ENCODE results near the gene RRN3. TPM values are rescaled to one million over a fixed set of nuclear protein-coding genes. Genes with fewer than 3 reads are reported as not detected.
"Not testable (repeated sequence)": the region's sequence is repeated elsewhere in the genome, so short reads cannot be mapped to it uniquely, and the experiment has no call there.

Gene RRN3
- total RNA-seq, 4 donors from 2014 or later = 19.5 to 34.1 (median 24.8) TPM

DNA sequence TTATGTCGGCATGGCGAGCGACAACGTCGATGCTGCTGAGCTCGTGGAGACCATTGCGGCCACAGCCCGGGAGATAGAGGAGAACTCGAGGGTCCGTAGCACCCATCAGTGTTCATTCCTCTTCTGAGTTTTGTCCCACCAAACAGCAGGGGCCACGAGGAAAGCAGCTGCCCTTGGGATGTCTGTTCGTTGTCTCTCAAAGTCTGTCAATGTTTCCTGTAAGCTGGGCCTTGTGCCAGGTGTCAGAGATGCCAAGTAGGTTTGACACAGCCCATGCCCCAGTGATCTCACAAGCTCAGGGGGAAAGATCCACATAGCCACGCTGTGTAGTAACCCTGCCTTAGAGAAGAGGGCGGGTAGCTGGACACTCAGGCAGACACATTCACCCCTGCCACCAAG, 60.8 kb downstream of the RRN3 start:
- H3K9me3 ChIP-seq = no peaks in the 10 kb centered on the region
- no peak overlapping the region for H3K27ac ChIP-seq (replicated peaks in 1 of 4)
- WGBS = 84% methylated on average over 13 of the region's 14 CpGs
- DNase-seq (ENCODE audit: extremely low spot score) = no peak
- TF ChIP-seq POLR2AphosphoS5 (IDR thresholded peaks at IDR 0.05) = no peak
- TF ChIP-seq, protein P1, sequence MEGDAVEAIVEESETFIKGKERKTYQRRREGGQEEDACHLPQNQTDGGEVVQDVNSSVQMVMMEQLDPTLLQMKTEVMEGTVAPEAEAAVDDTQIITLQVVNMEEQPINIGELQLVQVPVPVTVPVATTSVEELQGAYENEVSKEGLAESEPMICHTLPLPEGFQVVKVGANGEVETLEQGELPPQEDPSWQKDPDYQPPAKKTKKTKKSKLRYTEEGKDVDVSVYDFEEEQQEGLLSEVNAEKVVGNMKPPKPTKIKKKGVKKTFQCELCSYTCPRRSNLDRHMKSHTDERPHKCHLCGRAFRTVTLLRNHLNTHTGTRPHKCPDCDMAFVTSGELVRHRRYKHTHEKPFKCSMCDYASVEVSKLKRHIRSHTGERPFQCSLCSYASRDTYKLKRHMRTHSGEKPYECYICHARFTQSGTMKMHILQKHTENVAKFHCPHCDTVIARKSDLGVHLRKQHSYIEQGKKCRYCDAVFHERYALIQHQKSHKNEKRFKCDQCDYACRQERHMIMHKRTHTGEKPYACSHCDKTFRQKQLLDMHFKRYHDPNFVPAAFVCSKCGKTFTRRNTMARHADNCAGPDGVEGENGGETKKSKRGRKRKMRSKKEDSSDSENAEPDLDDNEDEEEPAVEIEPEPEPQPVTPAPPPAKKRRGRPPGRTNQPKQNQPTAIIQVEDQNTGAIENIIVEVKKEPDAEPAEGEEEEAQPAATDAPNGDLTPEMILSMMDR (IDR thresholded peaks at IDR 0.05) = no peak
- peaks cover 0 to 23% (median 13%) of the 10 kb centered on the region in 4 donors for H3K4me1 ChIP-seq
- no peak overlapping the region for H3K4me3 ChIP-seq
- H3K36me3 ChIP-seq = peaks cover 67 to 97% (median 90%) of the 10 kb centered on the region in 4 donors
- no peaks in the 10 kb centered on the region for H3K27me3 ChIP-seq
- intact Hi-C loops (cut with DNase I) = no loop called here

DNA sequence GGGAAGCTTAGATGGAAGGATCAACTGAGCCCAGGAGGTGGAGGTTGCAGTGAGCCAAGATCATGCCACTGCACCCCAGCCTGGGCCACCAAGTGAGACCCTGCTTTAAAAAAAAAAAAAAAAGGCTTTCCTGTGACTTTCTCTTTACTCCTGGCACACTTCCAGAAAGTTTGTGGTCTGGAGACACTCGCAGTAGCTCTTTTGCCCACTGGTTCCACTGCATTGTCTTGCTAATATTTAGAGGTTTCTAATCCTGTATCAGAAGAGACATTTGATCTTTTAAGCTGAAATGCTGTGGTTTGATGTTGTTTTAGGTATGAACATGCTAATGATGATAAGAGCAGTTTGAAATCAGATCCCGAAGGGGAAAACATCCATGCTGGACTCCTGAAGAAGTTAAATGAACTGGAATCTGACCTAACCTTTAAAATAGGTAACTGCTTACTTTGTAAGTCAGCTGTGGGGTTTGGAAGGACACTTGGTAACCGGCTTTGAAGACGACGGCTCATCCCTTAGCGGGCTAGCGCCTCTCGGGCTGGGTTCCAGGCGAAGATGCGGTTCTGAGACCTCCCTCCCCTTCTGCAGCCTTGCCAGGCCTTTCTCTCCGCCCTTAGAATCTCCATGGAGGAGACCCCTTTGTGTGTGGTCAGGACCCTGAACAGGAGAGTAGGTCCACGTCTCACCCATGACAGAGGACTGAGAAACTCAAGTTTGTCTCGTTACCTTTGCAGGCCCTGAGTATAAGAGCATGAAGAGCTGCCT, 61.3 kb downstream of the RRN3 start:
- Histone ChIP-seq H3K27me3 (no peaks in the 10 kb centered on the region), H3K9me3 (no peaks in the 10 kb centered on the region), H3K4me3 (no peak overlapping the region), H3K4me1 (peaks cover 0 to 23% (median 15%) of the 10 kb centered on the region in 4 donors), H3K36me3 (peaks cover 63 to 97% (median 89%) of the 10 kb centered on the region in 4 donors), H3K27ac (replicated peaks in 1 of 4) (no peak overlapping the region)
- 89% methylated on average over 13 of the region's 13 CpGs for WGBS
- TF ChIP-seq, protein P1 (IDR thresholded peaks at IDR 0.05) = no peak
- TF ChIP-seq EP300 (IDR thresholded peaks at IDR 0.05) = no peak
- no peak for TF ChIP-seq POLR2A (IDR thresholded peaks at IDR 0.05; ENCODE audit: low read depth)
- TF ChIP-seq POLR2AphosphoS5 (IDR thresholded peaks at IDR 0.05) = no peak
- DNase-seq (ENCODE audit: extremely low spot score) = no peak
- intact Hi-C loops (cut with DNase I) = no loop called here

DNA sequence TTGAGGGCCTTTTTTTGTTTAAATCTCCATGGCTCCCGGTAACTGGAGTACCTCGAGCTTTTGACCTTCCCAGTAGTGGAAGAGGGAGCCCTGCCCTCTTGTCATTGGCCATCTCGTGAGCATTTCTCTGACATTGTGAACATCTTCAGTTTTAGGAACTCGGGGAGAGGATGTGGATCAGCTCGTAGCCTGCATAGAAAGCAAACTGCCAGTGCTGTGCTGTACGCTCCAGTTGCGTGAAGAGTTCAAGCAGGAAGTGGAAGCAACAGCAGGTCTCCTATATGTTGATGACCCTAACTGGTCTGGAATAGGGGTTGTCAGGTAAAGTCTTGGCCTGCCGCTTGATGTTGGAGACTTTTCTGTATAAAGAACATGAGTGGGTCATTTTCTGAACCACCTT, 62.5 kb downstream of the RRN3 start:
- H3K4me3 ChIP-seq = no peak overlapping the region
- no peak for DNase-seq (ENCODE audit: extremely low spot score)
- no peak overlapping the region for H3K27ac ChIP-seq (replicated peaks in 1 of 4)
- no peaks in the 10 kb centered on the region for H3K27me3 ChIP-seq
- H3K9me3 ChIP-seq = no peaks in the 10 kb centered on the region
- peaks cover 63 to 97% (median 80%) of the 10 kb centered on the region in 4 donors for H3K36me3 ChIP-seq
- 91% methylated on average over 8 of the region's 8 CpGs for WGBS
- TF ChIP-seq, protein P1 (IDR thresholded peaks at IDR 0.05) = no peak
- TF ChIP-seq EP300 (IDR thresholded peaks at IDR 0.05) = no peak
- TF ChIP-seq POLR2AphosphoS5 (IDR thresholded peaks at IDR 0.05) = no peak
- TF ChIP-seq POLR2A (IDR thresholded peaks at IDR 0.05; ENCODE audit: low read depth) = no peak
- peaks cover 0 to 23% (median 17%) of the 10 kb centered on the region in 4 donors for H3K4me1 ChIP-seq
- intact Hi-C loops (cut with DNase I) = no loop called here

DNA sequence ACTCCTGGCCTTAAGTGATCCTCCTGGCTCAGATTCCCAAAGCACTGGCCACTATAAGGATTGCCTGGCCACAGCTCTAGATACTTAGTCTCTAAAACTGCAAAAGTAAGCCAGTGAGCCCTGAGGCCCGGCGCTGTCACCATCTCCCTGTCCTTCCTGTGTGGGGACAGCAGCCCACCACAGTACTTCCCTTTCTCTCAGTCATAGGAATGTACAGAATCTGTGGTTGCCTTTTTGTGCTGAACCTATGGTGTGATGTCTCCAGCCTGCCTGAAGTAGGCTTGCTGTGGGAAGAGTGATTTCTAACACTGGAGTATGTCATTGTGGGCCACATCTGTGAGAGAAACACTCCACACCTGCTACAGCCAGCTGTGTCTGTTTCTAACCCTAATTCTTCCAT, 62.9 kb downstream of the RRN3 start:
- intact Hi-C loops (cut with DNase I) = no loop called here

DNA sequence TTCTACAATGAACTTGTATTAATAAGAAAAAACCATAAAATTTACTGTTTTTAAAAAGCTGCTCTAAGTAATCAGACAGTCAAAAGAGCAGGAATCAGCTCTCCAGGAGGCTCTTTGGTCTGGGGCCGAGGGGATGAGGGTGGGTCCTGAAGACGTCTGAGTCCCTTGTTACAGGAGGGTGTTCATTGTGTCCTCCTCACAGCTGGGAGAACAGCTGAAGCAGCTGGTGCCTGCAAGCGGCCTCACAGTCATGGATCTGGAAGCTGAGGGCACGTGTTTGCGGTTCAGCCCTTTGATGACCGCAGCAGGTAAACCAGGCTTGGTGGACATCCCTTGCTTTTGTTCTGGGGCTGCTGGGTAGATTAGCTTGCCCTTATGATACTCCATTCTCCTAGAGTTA, 64.3 kb downstream of the RRN3 start:
- H3K4me3 ChIP-seq; H3K27me3 ChIP-seq; DNase-seq (ENCODE audit: extremely low spot score); H3K9me3 ChIP-seq; intact Hi-C loops (cut with DNase I): not testable (repeated sequence)
- H3K27ac ChIP-seq (replicated peaks in 1 of 4) = peak overlapping the region in 2 of 4 donors; percentile 55 to 60
- H3K4me1 ChIP-seq = peaks cover 0 to 32% (median 22%) of the 10 kb centered on the region in 4 donors
- WGBS = 89% methylated on average over 4 of the region's 6 CpGs
- peaks cover 52 to 88% (median 76%) of the 10 kb centered on the region in 4 donors for H3K36me3 ChIP-seq

More for the DNA sequence above, 62.9 kb downstream of the RRN3 start:
- no peak for DNase-seq (ENCODE audit: extremely low spot score)
- no peak for TF ChIP-seq POLR2AphosphoS5 (IDR thresholded peaks at IDR 0.05)
- no peaks in the 10 kb centered on the region for H3K9me3 ChIP-seq
- H3K4me3 ChIP-seq = no peak overlapping the region
- peaks cover 0 to 23% (median 17%) of the 10 kb centered on the region in 4 donors for H3K4me1 ChIP-seq
- no peak overlapping the region for H3K27ac ChIP-seq (replicated peaks in 1 of 4)
- no peaks in the 10 kb centered on the region for H3K27me3 ChIP-seq
- 71% methylated on average over 2 of the region's 2 CpGs for WGBS
- H3K36me3 ChIP-seq = peaks cover 62 to 93% (median 78%) of the 10 kb centered on the region in 4 donors

DNA sequence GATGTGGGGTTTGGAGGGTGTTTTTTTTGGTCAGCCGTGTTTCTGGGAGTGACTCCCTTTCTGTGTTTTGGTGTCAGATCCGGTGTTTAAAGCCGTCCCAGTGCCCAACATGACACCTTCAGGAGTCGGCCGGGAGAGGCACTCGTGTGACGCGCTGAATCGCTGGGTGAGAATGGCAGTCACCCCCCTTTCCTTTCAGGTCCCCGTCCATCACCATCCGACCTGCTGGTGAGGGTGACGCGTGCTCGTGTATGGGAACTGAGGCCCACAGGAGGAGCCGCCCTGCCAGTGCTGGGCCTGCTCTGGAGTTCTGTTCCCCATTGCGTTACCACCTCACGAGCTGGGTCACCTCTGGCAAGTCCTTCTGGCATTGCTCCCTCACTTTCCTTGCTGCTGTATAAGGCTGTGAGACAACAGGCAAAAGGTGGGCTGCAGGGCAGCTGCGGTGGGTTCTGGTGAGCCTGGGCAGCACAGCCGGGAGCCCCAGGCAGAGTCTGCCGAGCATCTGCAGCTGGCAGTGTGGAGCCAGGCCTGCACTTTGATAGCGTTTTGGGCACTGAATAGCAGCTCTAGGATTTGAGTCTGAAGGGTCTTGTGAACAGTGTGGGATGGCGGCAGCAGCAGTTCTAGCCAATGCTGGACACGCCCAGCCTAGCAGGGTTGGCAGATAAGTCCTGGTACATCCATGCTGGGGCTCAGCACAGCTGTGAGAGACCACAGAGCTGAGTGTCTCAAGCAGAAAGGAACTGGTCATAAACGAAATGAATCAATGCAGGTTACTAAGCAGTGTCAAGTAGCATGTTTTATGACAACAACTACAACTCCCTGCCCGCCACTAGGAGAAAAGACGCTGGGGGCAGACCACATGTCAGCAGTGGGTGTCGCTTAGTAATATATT, 65.0 kb downstream of the RRN3 start:
- H3K27me3 ChIP-seq; DNase-seq (ENCODE audit: extremely low spot score); H3K9me3 ChIP-seq; H3K4me3 ChIP-seq; intact Hi-C loops (cut with DNase I): not testable (repeated sequence)
- Histone ChIP-seq H3K4me1 (peaks cover 0 to 39% (median 23%) of the 10 kb centered on the region in 4 donors), H3K36me3 (peaks cover 50 to 88% (median 75%) of the 10 kb centered on the region in 4 donors), H3K27ac (replicated peaks in 1 of 4) (peak overlapping the region in 3 of 4 donors; percentile 13 to 60 (median 55))
- WGBS = 91% methylated on average over 25 of the region's 27 CpGs

DNA sequence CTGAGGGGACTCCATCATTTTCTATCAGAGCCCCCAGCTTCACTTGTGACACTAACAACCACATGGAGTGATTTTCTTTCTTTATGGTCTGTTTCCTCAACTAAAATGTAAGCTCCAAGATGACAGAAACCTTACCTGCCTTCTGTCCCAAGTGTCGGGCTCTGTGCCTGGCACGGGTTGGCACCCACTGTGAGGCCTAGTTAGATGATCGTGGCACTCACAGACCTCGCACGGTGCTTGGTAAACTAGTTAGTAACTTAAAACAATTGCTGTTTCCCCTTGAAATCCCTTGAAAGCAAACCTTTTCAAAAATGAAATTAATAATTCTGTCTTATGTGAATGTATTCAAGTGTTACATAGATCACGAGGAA, 65.7 kb downstream of the RRN3 start:
- peak overlapping the region in 2 of 4 donors; percentile 55 to 60 for H3K27ac ChIP-seq (replicated peaks in 1 of 4)
- peaks cover 0 to 42% (median 21%) of the 10 kb centered on the region in 4 donors for H3K4me1 ChIP-seq

DNA sequence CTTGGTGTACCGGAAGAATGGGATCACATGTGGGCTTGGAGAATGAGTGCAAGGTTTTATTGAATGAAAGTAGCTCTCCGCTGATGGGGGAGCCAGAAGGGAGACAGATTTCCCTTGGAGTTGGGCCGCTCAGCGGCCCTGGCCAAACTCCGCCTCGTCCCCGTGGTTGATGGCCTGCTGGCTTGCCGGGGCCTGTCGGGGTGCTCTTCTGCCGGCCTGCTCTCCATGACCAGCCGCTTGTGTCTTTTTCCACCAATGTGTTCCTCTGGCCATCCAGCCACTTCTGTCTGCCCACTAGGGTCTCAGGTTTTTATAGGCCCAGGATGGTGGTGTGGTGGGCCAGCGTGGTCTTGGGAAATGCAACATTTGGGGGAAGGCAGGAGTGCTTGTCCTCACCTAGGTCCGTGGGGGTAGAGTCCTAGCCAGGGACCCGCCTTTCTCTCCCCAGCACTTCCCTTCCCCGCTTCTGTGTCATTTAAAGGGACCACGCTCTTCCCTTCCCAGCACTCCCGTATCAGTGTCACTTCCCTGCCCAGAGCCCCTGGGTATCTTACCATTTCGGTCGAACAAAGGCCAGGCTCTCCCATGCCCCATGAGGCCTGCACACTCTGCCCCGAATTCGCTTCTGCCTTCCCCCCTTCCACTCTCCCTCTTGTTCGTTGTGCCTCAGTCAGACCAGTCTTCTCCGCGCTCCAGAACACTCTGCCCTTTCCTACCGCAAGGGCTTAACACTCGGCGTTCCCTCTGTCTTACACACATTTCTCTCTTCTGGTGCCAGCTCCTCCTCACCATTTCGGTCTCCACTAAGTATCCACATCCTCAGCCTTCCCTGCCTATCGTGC, 66.3 kb downstream of the RRN3 start:
- H3K27ac ChIP-seq (replicated peaks in 1 of 4) = peak overlapping the region in 2 of 4 donors; percentile 52 to 55
- H3K36me3 ChIP-seq = peaks cover 44 to 88% (median 75%) of the 10 kb centered on the region in 4 donors
- H3K4me1 ChIP-seq = peaks cover 0 to 42% (median 21%) of the 10 kb centered on the region in 4 donors
- DNase-seq (ENCODE audit: extremely low spot score); H3K27me3 ChIP-seq; H3K9me3 ChIP-seq; H3K4me3 ChIP-seq; intact Hi-C loops (cut with DNase I): not testable (repeated sequence)
- WGBS = 89% methylated on average over 23 of the region's 29 CpGs

More for the DNA sequence above, 65.7 kb downstream of the RRN3 start:
- DNase-seq (ENCODE audit: extremely low spot score); H3K9me3 ChIP-seq; H3K4me3 ChIP-seq; intact Hi-C loops (cut with DNase I); H3K27me3 ChIP-seq: not testable (repeated sequence)
- WGBS = 95% methylated on average over 6 of the region's 6 CpGs
- peaks cover 46 to 88% (median 75%) of the 10 kb centered on the region in 4 donors for H3K36me3 ChIP-seq

All from esophagus muscularis mucosa (tissue), 4 donors.